ENCODE measurements around the gene AHCYL2.
"Not testable (repeated sequence)": the region's sequence is repeated elsewhere in the genome, so short reads cannot be mapped to it uniquely, and the experiment has no call there.

The AHCYL2 gene

GRCh38 chr7:129476398-129476797 lies 251.6 kb downstream of the AHCYL2 start:
- in situ Hi-C loops (cut with MboI; ENCODE audit: low sequenced_read_pairs) = loop anchor here (25.0 kb wide), 1 partner anchor 536 kb away; no protein-coding TSS in a partner anchor
- H3K9me3 ChIP-seq; H3K27me3 ChIP-seq (ENCODE audit: low read depth); H3K4me1 ChIP-seq; DNase-seq (ENCODE audit: low spot score in 2 of 2); H3K4me3 ChIP-seq: not testable (repeated sequence)
- H3K36me3 ChIP-seq (replicated peaks) = peaks cover 11% of the 10 kb centered on the region; the same call in 1 of the 2 replicates

All from HAP-1 (cell line).